Hepatocyte (in vitro differentiated cells): ENCODE measurements around the gene RXRA. TPM values are rescaled to one million over a fixed set of nuclear protein-coding genes. Genes with fewer than 3 reads are reported as not detected.

ENCODE experiments used
- DNase-seq: peaks from one replicate; pipeline ENCODE4 v3.0.0-alpha.2; 2016; ENCODE audit warnings: low spot score
- H2AFZ ChIP-seq: fragments of 200-600 bp; sonication (generic); 2 replicates; pipeline ENCODE4 v1.6.0; 2016; ENCODE audit warnings: antibody characterized with exemption, mild to moderate bottlenecking
- H3K27ac ChIP-seq: fragments of 200-600 bp; sonication (generic); 2 replicates; pipeline ENCODE4 v1.5.1; 2016; ENCODE audit warnings: mild to moderate bottlenecking
- H3K27me3 ChIP-seq: fragments of 200-600 bp; sonication (generic); 2 replicates; pipeline ENCODE4 v1.6.1; 2016
- H3K36me3 ChIP-seq: fragments of 200-600 bp; sonication (generic); replicated peaks from 2 replicates; pipeline ENCODE4 v1.5.1; 2016; ENCODE audit warnings: low read depth; ENCODE audit not compliant: insufficient read depth
- H3K4me1 ChIP-seq: fragments of 200-600 bp; sonication (generic); 2 replicates; pipeline ENCODE4 v1.5.1; 2016; ENCODE audit warnings: mild to moderate bottlenecking, moderate library complexity; ENCODE audit not compliant: insufficient read depth
- H3K4me2 ChIP-seq: fragments of 200-600 bp; sonication (generic); 2 replicates; pipeline ENCODE4 v1.6.0; 2016
- H3K4me3 ChIP-seq: fragments of 200-600 bp; sonication (generic); 2 replicates; pipeline ENCODE4 v1.5.1; 2016; ENCODE audit warnings: mild to moderate bottlenecking
- H3K79me2 ChIP-seq: fragments of 200-600 bp; sonication (generic); 2 replicates; pipeline ENCODE4 v1.6.0; 2017; ENCODE audit warnings: mild to moderate bottlenecking
- H3K9me2 ChIP-seq: fragments of 200-600 bp; sonication (generic); replicated peaks from 2 replicates; pipeline ENCODE4 v1.6.0; 2017; ENCODE audit warnings: mild to moderate bottlenecking; ENCODE audit not compliant: insufficient read depth
- H3K9me3 ChIP-seq: fragments of 200-600 bp; sonication (generic); 2 replicates; pipeline ENCODE4 v1.5.1; 2016; ENCODE audit warnings: low read depth, mild to moderate bottlenecking
- H4K20me1 ChIP-seq: fragments of 200-600 bp; sonication (generic); 2 replicates; pipeline ENCODE4 v1.6.0; 2016; ENCODE audit warnings: mild to moderate bottlenecking; ENCODE audit not compliant: insufficient read depth, poor library complexity, severe bottlenecking
- EZH2 ChIP-seq: fragments of 200-600 bp; sonication (generic); IDR thresholded peaks from 2 replicates; pipeline ENCODE4 v1.6.1; 2016; ENCODE audit warnings: antibody characterized with exemption, mild to moderate bottlenecking, borderline replicate concordance
- EZH2phosphoT487 ChIP-seq: fragments of 200-600 bp; sonication (generic); IDR thresholded peaks from one replicate; pipeline ENCODE4 v1.6.1; 2018; ENCODE audit warnings: antibody characterized with exemption, mild to moderate bottlenecking, low read depth, moderate library complexity; ENCODE audit not compliant: unreplicated experiment, severe bottlenecking
- WGBS: methylation state at CpG from one replicate; pipeline ENCODE4 v1.1.6; 2016; ENCODE audit warnings: low lambda C conversion rate; ENCODE audit errors: missing lambda C conversion rate; 5-methylcytosine and 5-hydroxymethylcytosine counted together
- polyA plus RNA-seq: library from polyadenylated mRNA; unstranded; fragments of >200 nt; fragmentation: Nextera tagmentation; extraction: Ambion mirVana; gene quantifications from 2 replicates; pipeline ENCODE4 v1.2.1, GENCODE V29; 2016
- total RNA-seq: library from RNA; depleted of rRNA; stranded (reverse); fragments of >200 nt; gene quantifications from 2 replicates; pipeline ENCODE4 v1.2.3, GENCODE V29; 2014
- TF ChIP-seq, protein P1 (sequence below): fragments of 200-600 bp; sonication (generic); IDR thresholded peaks from 2 replicates; pipeline ENCODE4 v1.5.1; 2016; ENCODE audit warnings: antibody characterized with exemption, mild to moderate bottlenecking; ENCODE audit not compliant: poor library complexity

The RXRA gene
- total and polyA plus RNA-seq, 2 experiments from 2014 or later: 35.9 to 41.6 TPM

DNA sequence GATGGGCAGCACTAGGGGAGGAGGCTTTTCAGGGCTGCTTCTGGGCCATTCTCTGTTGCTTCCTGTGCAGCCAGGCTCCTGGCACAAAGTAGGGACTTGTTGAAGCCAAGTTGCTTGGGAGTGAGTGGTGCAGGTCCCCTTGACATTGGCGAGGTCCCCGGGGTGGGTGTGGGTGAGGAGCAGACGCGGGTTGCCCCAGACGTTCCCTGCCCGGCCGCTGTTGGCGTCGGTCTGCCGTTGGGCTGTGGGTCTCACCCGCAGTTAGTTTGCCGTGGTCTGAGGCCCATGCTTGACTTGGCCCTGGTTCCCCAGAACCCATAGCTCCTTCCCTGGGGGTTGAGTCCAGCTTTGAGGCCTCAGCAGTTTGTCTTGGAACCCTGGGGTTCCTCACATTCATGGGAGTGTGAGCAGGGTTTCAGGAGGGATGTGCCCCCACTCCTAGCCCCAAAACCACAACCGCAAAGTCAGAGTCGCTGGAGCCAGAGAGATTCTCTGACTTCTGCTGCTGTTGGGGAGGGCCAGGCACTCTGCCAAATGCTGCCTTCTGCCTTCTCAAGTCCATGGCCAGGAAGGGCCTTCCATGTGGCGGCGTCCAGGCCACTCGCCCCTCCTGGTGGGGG lies 77.5 kb downstream of the RXRA start:
- no peak overlapping the region for H3K4me2 ChIP-seq
- no peaks in the 10 kb centered on the region for H3K4me1 ChIP-seq
- DNase-seq: no peak
- peaks cover 80% of the 10 kb centered on the region for H4K20me1 ChIP-seq
- H3K27ac ChIP-seq: no peak overlapping the region
- peaks cover 63% of the 10 kb centered on the region for H3K79me2 ChIP-seq
- no peak overlapping the region for H3K4me3 ChIP-seq
- H3K27me3 ChIP-seq: no peaks in the 10 kb centered on the region
- no peaks in the 10 kb centered on the region for H3K36me3 ChIP-seq
- no peaks in the 10 kb centered on the region for H3K9me2 ChIP-seq
- no peaks in the 10 kb centered on the region for H3K9me3 ChIP-seq
- H2AFZ ChIP-seq: no peak overlapping the region
- no peak for TF ChIP-seq EZH2
- TF ChIP-seq EZH2phosphoT487: no peak
- TF ChIP-seq, protein P1, sequence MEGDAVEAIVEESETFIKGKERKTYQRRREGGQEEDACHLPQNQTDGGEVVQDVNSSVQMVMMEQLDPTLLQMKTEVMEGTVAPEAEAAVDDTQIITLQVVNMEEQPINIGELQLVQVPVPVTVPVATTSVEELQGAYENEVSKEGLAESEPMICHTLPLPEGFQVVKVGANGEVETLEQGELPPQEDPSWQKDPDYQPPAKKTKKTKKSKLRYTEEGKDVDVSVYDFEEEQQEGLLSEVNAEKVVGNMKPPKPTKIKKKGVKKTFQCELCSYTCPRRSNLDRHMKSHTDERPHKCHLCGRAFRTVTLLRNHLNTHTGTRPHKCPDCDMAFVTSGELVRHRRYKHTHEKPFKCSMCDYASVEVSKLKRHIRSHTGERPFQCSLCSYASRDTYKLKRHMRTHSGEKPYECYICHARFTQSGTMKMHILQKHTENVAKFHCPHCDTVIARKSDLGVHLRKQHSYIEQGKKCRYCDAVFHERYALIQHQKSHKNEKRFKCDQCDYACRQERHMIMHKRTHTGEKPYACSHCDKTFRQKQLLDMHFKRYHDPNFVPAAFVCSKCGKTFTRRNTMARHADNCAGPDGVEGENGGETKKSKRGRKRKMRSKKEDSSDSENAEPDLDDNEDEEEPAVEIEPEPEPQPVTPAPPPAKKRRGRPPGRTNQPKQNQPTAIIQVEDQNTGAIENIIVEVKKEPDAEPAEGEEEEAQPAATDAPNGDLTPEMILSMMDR: no peak
- WGBS: 91% methylated on average over 17 of the region's 17 CpGs

DNA sequence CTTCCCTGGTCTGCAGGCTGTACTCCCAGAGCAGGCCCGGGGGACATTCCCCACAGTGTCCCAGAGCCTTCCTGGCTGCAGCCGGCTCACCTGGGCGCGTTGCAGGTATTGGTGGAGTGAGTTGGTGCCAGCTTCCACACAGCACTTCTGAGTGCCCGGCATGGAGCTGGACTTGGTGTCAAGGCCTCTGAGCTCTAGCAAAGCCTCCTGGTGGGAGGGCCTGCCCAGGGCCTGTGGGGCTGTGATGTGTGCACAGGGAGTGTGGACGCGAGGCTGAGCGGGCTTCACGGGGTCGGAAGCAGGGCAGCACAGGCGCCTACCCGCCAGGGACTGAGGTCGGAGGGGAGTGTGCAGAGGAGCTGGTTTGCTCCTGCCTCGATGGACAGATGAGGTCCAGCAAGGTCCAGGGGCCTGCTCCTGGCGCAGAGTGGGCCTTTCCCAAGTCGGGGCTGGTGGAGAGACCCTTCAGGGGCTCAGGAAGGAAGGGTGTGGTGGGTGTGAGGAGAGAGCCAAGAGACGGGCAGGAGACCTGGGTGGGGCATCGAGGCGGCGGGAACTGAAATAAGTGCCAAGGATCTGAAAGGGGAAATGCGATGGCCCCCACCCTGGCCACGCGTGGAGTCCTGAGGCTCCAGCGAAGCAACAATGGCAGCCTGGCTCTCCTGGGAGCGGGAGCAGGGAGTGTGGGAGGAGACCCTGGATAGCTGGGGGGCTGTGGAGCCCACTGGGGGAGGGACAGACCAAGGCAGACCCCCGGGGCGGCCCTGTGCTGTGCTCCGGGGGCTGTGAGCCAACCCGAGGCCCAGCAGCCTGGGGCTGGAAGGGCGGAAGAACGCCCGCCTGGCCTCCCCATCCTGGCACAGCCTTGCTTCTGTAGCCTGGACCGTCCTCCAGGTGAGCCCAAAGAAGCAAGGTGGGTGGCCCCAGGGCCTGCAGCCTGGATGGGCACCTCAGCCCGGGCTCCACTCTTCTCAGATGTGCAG lies 78.4 kb downstream of the RXRA start:
- Histone ChIP-seq H3K79me2 (peaks cover 57% of the 10 kb centered on the region), H2AFZ (no peak overlapping the region), H3K9me2 (no peaks in the 10 kb centered on the region), H4K20me1 (peaks cover 80% of the 10 kb centered on the region), H3K9me3 (no peaks in the 10 kb centered on the region), H3K4me1 (no peaks in the 10 kb centered on the region), H3K27me3 (no peaks in the 10 kb centered on the region), H3K4me2 (no peak overlapping the region), H3K27ac (no peak overlapping the region), H3K4me3 (no peak overlapping the region), H3K36me3 (no peaks in the 10 kb centered on the region)
- no peak for TF ChIP-seq EZH2
- DNase-seq: no peak
- WGBS: 90% methylated on average over 32 of the region's 34 CpGs

DNA sequence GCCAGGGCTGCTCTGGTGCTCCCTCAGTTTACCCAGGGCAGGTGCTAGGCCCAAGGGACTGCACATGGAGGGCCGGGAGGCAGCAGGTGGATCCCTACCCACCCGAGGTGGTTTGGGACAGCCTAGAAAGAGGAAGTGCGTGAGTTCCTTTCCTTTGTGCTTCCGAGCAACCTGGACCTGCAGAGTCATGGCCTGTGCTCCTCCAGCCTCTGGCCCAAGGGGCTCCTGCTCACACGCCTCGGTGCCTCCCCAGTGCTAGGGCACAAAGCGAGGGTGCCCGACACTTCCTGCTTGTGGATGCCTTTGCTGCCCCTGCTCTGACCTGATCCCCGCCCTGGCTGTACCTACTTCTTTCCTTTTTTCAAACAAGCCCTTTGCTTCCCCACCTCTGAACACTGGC lies 79.3 kb downstream of the RXRA start:
- 97% methylated on average over 9 of the region's 9 CpGs for WGBS
- Histone ChIP-seq H3K36me3 (no peaks in the 10 kb centered on the region), H2AFZ (no peak overlapping the region), H3K4me2 (no peak overlapping the region), H3K9me3 (no peaks in the 10 kb centered on the region), H4K20me1 (peaks cover 79% of the 10 kb centered on the region), H3K27ac (no peak overlapping the region), H3K79me2 (peaks cover 56% of the 10 kb centered on the region), H3K27me3 (no peaks in the 10 kb centered on the region), H3K4me3 (no peak overlapping the region), H3K9me2 (no peaks in the 10 kb centered on the region), H3K4me1 (no peaks in the 10 kb centered on the region)
- DNase-seq: no peak
- TF ChIP-seq EZH2 (no peak), EZH2phosphoT487 (no peak)
- TF ChIP-seq, protein P1: no peak
